Gastrocnemius medialis (tissue), 4 donors: Measurements from ENCODE around the gene ME1.

Source experiments
- POLR2A ChIP-seq, 2 donors: fragments of 450-650 bp; IDR thresholded peaks; one replicate each; pipeline ENCODE4 v1.6.1; 2017; ENCODE audit warnings: antibody characterized with exemption in 2 of 2, mild to moderate bottlenecking in 2 of 2, moderate library complexity in 2 of 2
- TF ChIP-seq, protein P1 (sequence below), 5 experiments: fragments of 450-650 bp in 3 of 5; fragments of 200-600 bp in 2 of 5; sonication (generic) in 2 of 5; IDR thresholded peaks in 4 of 5; conservative IDR thresholded peaks in 1 of 5; 1 replicate in 4 of 5; 2 replicates in 1 of 5; pipeline ENCODE4 v1.5.1; 2016 to 2019; ENCODE audit warnings: antibody characterized with exemption in 5 of 5, mild to moderate bottlenecking in 3 of 5, moderate library complexity in 3 of 5

DNA sequence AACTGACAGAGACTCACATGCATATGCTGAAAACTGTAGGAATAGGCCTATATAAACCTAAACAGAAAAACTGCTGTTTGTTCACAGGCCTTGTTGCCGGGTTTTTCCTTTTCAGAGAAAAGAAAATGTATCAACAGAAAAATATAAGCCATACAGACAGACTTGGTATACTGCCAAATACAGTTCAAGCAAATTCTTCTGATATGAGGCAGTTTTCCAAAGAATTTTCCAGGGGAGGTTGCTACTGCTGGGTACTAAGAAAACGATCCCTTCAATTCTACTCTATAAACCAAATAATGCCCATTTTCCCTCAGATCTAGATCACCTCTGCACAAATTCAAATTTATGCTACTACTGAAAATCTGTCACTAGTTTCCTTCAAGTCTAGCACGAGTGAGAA lies 59.4 kb downstream of the ME1 start:
- TF ChIP-seq, protein P1, sequence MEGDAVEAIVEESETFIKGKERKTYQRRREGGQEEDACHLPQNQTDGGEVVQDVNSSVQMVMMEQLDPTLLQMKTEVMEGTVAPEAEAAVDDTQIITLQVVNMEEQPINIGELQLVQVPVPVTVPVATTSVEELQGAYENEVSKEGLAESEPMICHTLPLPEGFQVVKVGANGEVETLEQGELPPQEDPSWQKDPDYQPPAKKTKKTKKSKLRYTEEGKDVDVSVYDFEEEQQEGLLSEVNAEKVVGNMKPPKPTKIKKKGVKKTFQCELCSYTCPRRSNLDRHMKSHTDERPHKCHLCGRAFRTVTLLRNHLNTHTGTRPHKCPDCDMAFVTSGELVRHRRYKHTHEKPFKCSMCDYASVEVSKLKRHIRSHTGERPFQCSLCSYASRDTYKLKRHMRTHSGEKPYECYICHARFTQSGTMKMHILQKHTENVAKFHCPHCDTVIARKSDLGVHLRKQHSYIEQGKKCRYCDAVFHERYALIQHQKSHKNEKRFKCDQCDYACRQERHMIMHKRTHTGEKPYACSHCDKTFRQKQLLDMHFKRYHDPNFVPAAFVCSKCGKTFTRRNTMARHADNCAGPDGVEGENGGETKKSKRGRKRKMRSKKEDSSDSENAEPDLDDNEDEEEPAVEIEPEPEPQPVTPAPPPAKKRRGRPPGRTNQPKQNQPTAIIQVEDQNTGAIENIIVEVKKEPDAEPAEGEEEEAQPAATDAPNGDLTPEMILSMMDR (IDR thresholded peaks at IDR 0.05 in 4 of 5, conservative IDR thresholded peaks at IDR 0.05 in 1 of 5): no peak
- no peak for TF ChIP-seq POLR2A (IDR thresholded peaks at IDR 0.05)
